Hepatocyte (in vitro differentiated cells): Measurements from ENCODE around the gene ENDOU. TPM values are rescaled to one million over a fixed set of nuclear protein-coding genes. Genes with fewer than 3 reads are reported as not detected.

Experiments used
- DNase-seq: peaks from one replicate; pipeline ENCODE4 v3.0.0-alpha.2; 2016; ENCODE audit warnings: low spot score
- H2AFZ ChIP-seq: fragments of 200-600 bp; sonication (generic); 2 replicates; pipeline ENCODE4 v1.6.0; 2016; ENCODE audit warnings: antibody characterized with exemption, mild to moderate bottlenecking
- H3K27ac ChIP-seq: fragments of 200-600 bp; sonication (generic); 2 replicates; pipeline ENCODE4 v1.5.1; 2016; ENCODE audit warnings: mild to moderate bottlenecking
- H3K27me3 ChIP-seq: fragments of 200-600 bp; sonication (generic); 2 replicates; pipeline ENCODE4 v1.6.1; 2016
- H3K36me3 ChIP-seq: fragments of 200-600 bp; sonication (generic); replicated peaks from 2 replicates; pipeline ENCODE4 v1.5.1; 2016; ENCODE audit warnings: low read depth; ENCODE audit not compliant: insufficient read depth
- H3K4me1 ChIP-seq: fragments of 200-600 bp; sonication (generic); 2 replicates; pipeline ENCODE4 v1.5.1; 2016; ENCODE audit warnings: mild to moderate bottlenecking, moderate library complexity; ENCODE audit not compliant: insufficient read depth
- H3K4me2 ChIP-seq: fragments of 200-600 bp; sonication (generic); 2 replicates; pipeline ENCODE4 v1.6.0; 2016
- H3K4me3 ChIP-seq: fragments of 200-600 bp; sonication (generic); 2 replicates; pipeline ENCODE4 v1.5.1; 2016; ENCODE audit warnings: mild to moderate bottlenecking
- H3K79me2 ChIP-seq: fragments of 200-600 bp; sonication (generic); 2 replicates; pipeline ENCODE4 v1.6.0; 2017; ENCODE audit warnings: mild to moderate bottlenecking
- H3K9me2 ChIP-seq: fragments of 200-600 bp; sonication (generic); replicated peaks from 2 replicates; pipeline ENCODE4 v1.6.0; 2017; ENCODE audit warnings: mild to moderate bottlenecking; ENCODE audit not compliant: insufficient read depth
- H3K9me3 ChIP-seq: fragments of 200-600 bp; sonication (generic); 2 replicates; pipeline ENCODE4 v1.5.1; 2016; ENCODE audit warnings: low read depth, mild to moderate bottlenecking
- H4K20me1 ChIP-seq: fragments of 200-600 bp; sonication (generic); 2 replicates; pipeline ENCODE4 v1.6.0; 2016; ENCODE audit warnings: mild to moderate bottlenecking; ENCODE audit not compliant: insufficient read depth, poor library complexity, severe bottlenecking
- CTCF ChIP-seq: fragments of 200-600 bp; sonication (generic); IDR thresholded peaks from 2 replicates; pipeline ENCODE4 v1.5.1; 2016; ENCODE audit warnings: antibody characterized with exemption, mild to moderate bottlenecking; ENCODE audit not compliant: poor library complexity
- EZH2 ChIP-seq: fragments of 200-600 bp; sonication (generic); IDR thresholded peaks from 2 replicates; pipeline ENCODE4 v1.6.1; 2016; ENCODE audit warnings: antibody characterized with exemption, mild to moderate bottlenecking, borderline replicate concordance
- EZH2phosphoT487 ChIP-seq: fragments of 200-600 bp; sonication (generic); IDR thresholded peaks from one replicate; pipeline ENCODE4 v1.6.1; 2018; ENCODE audit warnings: antibody characterized with exemption, mild to moderate bottlenecking, low read depth, moderate library complexity; ENCODE audit not compliant: unreplicated experiment, severe bottlenecking
- WGBS: methylation state at CpG from one replicate; pipeline ENCODE4 v1.1.6; 2016; ENCODE audit warnings: low lambda C conversion rate; ENCODE audit errors: missing lambda C conversion rate; 5-methylcytosine and 5-hydroxymethylcytosine counted together
- polyA plus RNA-seq: library from polyadenylated mRNA; unstranded; fragments of >200 nt; fragmentation: Nextera tagmentation; extraction: Ambion mirVana; gene quantifications from 2 replicates; pipeline ENCODE4 v1.2.1, GENCODE V29; 2016
- total RNA-seq: library from RNA; depleted of rRNA; stranded (reverse); fragments of >200 nt; gene quantifications from 2 replicates; pipeline ENCODE4 v1.2.3, GENCODE V29; 2014

ENDOU gene
- total and polyA plus RNA-seq, 2 experiments from 2014 or later = 0.30 TPM; not detected in 1

DNA sequence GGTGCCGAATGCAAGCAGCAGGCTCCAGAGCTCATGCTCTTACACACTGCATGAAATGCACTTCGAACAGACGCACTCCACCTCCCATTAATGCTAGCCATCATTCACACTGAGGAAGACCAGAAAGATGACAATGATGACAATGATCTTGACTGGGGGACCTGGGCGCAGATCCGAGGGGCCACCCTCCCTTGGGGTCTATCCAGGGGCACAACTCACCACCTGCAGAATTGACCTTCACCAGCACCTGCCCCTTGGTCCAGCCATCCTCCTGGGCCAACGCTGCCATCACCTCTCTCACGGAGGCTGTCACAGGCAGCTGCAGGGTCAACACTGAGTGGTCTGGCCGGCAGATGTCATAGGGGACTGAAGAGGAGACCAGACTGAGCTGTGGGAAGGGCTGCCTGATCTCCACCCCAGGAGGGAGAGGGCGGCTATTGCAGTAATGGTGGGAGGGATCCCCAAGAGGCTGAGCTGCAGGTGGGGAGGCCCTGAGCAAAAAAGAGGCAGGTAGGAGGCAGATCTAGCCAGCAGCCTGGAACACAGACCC is 18.1 kb upstream of the ENDOU start:
- Histone ChIP-seq H4K20me1 (no peaks in the 10 kb centered on the region), H2AFZ (no peak overlapping the region), H3K27me3 (no peaks in the 10 kb centered on the region), H3K79me2 (no peaks in the 10 kb centered on the region), H3K36me3 (no peaks in the 10 kb centered on the region), H3K4me2 (no peak overlapping the region), H3K9me2 (no peaks in the 10 kb centered on the region), H3K4me3 (no peak overlapping the region), H3K9me3 (no peaks in the 10 kb centered on the region), H3K27ac (no peak overlapping the region), H3K4me1 (no peaks in the 10 kb centered on the region)
- DNase-seq = no peak
- WGBS = 83% methylated on average over 9 of the region's 9 CpGs
- no peak for TF ChIP-seq CTCF
- no peak for TF ChIP-seq EZH2phosphoT487
- TF ChIP-seq EZH2 = no peak

GRCh38 chr12:47742253-47742825 is 17.0 kb upstream of the ENDOU start:
- Histone ChIP-seq H2AFZ (no peak overlapping the region), H3K27me3 (no peaks in the 10 kb centered on the region), H3K4me3 (no peak overlapping the region), H3K36me3 (no peaks in the 10 kb centered on the region), H3K79me2 (no peaks in the 10 kb centered on the region), H3K4me1 (no peaks in the 10 kb centered on the region), H3K9me2 (no peaks in the 10 kb centered on the region), H3K9me3 (no peaks in the 10 kb centered on the region), H4K20me1 (no peaks in the 10 kb centered on the region), H3K27ac (no peak overlapping the region), H3K4me2 (no peak overlapping the region)
- peak; percentile 39 for DNase-seq
- 74% methylated on average over 7 of the region's 7 CpGs for WGBS
- TF ChIP-seq CTCF (peak; percentile 87), EZH2 (no peak), EZH2phosphoT487 (no peak)

GRCh38 chr12:47741340-47741703 is 16.0 kb upstream of the ENDOU start:
- Histone ChIP-seq H3K9me2 (no peaks in the 10 kb centered on the region), H3K79me2 (no peaks in the 10 kb centered on the region), H3K4me1 (peaks cover 8% of the 10 kb centered on the region), H3K36me3 (no peaks in the 10 kb centered on the region), H2AFZ (no peak overlapping the region), H3K4me3 (no peak overlapping the region), H3K4me2 (no peak overlapping the region), H3K27ac (no peak overlapping the region), H3K9me3 (no peaks in the 10 kb centered on the region), H4K20me1 (no peaks in the 10 kb centered on the region), H3K27me3 (no peaks in the 10 kb centered on the region)
- WGBS = 66% methylated on average over 3 of the region's 4 CpGs
- TF ChIP-seq EZH2 (no peak), EZH2phosphoT487 (no peak), CTCF (no peak)
- peak; percentile 30 for DNase-seq
